HG03095 (cell line): ENCODE results near the gene CHST11.

Experiments used
- ATAC-seq: cut with Tn5 transposase; IDR thresholded peaks from one replicate; pipeline ENCODE4 v1.9.1; 2021; ENCODE audit warnings: moderate library complexity; ENCODE audit not compliant: unreplicated experiment

CHST11 gene

DNA sequence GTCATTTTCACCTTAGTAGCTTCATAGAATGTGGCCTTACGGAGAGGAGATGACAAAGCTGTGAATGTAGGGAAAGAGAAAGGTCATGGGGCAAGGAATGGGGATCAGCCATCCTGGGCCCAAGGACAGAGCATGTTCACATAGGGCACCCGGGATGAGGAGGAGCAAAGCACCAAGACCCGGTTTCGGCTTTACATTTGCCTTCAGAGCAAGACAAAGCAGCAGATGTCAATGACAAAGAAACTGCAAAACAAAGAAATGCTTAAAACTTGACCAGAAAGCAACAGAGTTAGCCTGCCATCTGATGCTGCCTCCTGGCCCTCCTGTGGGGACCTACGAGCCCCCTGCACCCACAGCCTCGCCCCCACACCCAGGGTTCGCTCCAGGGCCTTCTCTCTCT, 252.1 kb downstream of the CHST11 start:
- ATAC-seq: no peak

DNA sequence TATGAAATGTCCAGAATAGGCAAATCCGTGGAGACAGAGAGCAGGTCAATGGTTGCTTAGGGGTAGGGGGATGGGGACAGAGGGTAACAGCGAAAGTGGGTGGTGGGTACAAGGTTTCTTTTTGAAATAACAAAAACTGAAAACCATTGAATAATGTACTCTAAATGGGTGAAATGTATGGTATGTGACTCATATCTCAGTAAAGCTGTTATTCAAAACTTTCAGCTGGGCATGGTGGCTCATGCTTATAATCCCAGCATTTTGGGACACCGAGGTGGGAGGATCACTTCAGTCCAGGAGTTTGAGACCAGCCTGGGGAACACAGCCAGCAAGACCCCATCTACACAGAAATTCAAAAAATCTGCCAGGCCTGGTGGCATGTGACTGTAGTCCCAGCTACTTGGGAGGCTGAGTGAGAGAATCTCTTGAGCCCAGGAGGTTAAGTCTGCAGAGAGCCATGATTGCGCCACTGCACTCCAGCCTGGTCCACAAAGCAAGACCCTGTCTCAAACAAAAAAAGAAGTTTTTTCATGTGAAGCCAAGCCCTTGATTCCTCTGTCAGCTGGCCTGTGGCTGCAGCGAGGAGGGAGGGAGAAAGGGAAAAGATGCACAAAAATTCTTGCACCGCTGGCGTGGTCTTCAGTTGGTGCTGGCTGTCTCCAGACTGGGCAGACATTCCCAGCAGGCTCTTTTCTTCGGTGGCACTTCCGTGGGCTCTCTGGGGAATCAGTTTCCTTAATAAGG, 253.1 kb downstream of the CHST11 start:
- no peak for ATAC-seq

DNA sequence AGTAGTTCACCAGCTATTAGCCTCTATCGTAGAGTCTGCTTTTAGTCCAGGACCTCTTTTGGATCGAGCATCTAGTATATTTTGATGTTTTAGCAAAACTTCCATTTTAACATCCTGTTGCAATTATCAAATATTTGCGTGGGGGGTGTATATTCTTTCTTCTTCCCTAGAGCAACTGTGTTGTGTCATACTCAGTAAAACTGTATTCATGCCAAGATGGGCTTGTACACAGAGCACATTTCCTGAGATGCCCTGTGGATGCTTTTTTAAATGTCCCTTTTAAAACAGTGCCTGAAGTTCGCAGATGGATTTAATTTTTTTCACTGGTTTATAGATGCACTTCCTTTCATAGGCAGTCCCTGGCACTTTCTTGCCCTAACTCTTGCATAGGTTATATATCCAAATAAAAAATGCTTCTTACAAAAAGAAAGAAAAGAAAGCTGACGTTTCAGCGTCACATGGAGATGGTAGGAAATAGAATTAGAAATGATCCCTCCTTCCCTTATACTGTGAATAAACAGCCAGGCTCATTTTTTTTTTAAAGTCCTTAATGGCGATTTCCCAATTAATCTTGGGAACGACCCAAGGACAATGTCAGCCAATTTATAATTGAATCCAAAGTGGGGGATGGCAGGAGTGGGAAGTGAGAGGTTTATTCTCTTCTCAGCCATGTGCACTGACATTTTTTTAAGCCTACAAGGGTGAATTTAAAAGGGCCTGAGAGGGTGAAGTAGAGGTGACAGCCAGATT, 254.4 kb downstream of the CHST11 start:
- ATAC-seq: no peak

GRCh38 chr12:104712477-104712876, 255.7 kb downstream of the CHST11 start:
- no peak for ATAC-seq

GRCh38 chr12:104712968-104713367, 256.2 kb downstream of the CHST11 start:
- no peak for ATAC-seq

GRCh38 chr12:104713444-104713843, 256.7 kb downstream of the CHST11 start:
- no peak for ATAC-seq

- ATAC-seq: no peak
Measured at GRCh38 chr12:104714369-104714768, 257.6 kb downstream of the CHST11 start.

DNA sequence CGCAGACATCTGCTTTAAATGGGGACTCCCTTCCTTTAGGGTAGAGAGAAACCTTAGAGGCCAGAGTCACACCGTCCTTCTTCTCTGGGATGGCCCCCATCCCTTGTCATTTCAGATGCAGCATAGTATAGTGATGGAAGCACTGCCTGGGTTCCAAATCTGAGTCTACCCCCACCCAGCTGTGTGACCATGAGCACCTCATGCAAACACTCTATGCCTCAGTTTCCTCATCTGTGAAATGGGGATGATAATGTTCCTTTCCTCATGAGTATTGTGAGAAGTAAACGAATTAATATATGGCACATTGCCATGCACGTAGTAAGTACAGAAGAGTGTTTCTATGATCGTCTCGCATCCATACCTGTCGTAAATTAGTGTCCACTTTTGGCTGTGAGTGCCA, 259.4 kb downstream of the CHST11 start:
- no peak for ATAC-seq

- ATAC-seq: no peak
Measured at GRCh38 chr12:104718304-104718929, 261.7 kb downstream of the CHST11 start.

- no peak for ATAC-seq
Measured at GRCh38 chr12:104719700-104720338, 263.1 kb downstream of the CHST11 start.

DNA sequence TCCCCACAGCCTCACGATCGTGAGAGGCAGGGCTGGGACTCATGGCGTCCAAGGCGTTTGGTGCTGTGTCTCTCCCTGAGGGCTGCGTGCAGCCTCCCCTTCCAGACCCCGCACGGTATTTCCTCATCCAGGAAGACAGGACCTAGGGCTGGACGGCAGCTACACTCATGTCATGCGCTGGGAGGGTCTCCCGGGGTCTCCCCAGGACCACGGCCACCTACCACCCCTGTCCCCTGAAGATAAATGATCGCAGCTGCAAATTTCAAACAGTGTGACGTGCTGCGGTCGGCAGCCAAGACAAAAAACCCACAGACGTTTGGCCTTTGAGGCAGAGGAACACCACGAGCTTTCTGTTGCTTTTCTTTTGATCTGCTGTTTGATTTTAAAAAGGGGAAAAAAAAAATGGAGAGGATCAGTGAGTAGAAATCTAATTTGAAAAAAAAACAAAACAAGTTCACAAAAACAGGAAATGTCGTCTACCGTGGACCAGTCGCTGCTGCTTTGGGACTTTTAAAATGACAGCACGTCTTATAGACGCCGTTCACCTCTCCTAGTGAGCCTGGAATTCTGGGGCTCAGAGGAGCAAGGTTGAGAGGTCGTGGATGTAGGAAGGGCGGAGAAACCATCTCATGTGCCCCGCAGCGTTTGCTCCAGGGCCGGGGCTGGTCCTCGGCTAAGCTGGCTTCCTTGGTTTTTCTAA, 263.7 kb downstream of the CHST11 start:
- ATAC-seq: no peak

DNA sequence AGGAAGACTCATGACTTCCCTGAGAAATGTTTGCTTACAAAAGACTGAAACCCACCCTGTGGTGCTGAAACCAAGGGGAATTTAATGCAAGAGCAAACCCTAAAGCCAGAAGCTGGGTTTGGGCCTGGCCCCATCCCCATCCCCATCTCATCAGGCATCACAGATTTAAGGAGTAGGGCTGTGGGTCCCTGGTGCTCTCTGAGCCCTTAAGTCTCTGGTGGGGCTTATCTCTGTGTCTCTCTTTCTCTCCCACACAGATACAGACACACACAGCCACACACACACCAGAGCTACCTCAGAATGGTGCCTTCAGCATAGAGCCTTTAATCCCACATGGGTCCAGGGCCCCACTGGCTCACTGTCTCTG, 264.3 kb downstream of the CHST11 start:
- ATAC-seq: no peak

- ATAC-seq: no peak
Measured at GRCh38 chr12:104721936-104722335, 265.2 kb downstream of the CHST11 start.

GRCh38 chr12:104722601-104723534, 266.1 kb downstream of the CHST11 start:
- ATAC-seq: no peak

GRCh38 chr12:104723895-104724294, 267.1 kb downstream of the CHST11 start:
- ATAC-seq: no peak

DNA sequence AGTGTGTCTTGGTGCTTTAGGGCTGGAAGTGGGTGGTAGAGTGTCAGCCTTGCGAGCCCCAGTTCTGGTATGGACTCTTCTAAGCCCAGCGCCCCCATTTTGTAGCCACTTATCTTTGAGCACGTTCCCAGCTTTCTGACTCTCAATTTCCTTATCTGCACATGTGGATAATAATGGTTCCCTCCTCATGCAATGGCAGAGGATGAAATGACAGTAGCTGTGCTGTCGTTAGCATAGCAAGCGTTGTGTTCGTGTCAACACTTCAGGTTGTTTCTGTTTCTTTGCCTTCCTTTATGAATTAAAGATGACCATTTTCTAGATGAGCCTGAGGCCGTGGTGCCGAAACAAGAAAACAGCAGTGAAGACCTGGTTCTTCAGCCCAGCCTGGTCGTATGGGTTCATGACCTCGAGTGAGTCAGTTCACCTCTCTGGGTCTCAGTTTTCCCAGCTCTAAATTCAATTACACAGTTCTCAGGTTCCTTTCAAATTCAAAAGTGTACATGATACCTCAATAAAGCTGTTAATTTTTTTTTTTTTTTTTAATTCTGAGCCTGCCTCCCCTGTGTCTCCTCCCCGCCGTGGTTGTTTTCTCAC, 268.3 kb downstream of the CHST11 start:
- no peak for ATAC-seq

DNA sequence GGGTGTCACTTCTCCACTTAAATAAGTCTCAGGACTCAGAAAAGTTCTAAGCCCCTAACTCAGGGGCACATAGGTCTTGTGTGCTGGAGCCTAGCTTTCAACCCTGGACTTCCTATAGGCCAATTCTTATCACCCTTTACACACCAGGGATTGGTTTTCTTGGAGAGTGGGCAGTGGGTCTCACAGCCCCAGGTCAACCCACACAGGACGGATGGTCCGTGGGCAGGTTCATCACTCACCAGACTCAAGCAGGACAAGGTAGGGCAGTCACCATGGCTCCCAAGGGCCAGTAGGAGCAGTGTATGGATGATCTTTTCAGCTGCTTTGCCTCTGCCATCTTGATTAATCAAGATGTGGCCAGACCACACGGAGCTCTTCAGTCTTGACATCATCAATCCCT, 268.9 kb downstream of the CHST11 start:
- no peak for ATAC-seq

GRCh38 chr12:104727726-104728465, 271.1 kb downstream of the CHST11 start:
- no peak for ATAC-seq

DNA sequence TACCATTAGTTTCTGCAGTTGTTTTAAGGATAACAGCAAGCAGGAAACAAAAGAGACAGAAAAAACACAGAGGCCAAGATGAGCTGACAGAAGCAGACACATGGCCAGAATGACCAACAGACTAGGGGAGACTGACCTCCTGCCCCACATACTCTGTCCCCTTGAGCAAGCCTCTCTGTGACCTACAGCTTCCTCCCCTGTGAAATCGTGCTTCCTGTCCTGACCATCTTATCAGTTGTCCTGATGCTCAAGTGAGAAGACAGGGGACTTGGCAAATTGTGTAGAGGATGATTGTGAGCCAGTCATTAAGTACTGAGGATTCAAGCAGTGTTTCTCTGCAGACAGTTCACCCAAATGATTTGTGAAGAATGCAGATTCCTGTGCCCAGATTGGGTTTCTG, 272.3 kb downstream of the CHST11 start:
- no peak for ATAC-seq
